ENCODE results near the gene LRPPRC. TPM values are rescaled to one million over a fixed set of nuclear protein-coding genes. Genes with fewer than 3 reads are reported as not detected.

LRPPRC gene
- total and polyA plus RNA-seq, 2 experiments from 2014 or later = 163 to 200 TPM

DNA sequence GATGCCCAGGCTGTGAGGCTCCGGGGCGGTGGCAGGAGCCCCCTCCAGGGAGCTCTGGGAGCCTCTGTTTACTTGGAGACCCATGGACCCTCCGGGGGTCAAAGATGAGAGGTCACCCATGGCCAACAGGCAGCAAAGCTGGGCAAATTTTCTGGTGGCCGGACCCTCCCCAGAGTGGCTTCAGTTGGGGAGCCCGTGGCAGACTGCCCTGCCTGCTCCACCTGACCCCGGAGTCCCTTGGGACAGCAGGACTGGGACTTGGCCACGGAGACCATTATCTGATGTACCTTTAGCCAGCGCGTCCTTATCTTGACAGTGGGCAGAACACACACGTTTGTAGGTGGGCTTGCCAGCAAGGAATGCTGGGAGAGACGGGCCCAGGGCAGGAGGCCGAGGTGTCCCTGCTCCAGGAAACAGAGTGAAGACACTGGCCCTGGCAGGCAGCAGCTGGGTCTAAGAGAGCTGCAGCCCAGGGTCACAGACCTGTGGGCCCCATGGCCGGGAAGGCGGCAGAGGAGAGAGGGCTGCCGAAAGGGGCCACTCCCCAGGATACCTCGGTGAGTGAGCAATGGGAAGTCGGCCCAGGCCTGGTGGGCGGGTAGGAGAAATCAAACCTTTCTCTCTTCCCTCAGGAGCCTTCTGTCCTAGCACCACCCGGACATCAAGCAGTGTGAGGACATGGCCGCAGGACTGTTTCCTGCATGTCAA is 157.1 kb downstream of the LRPPRC start, which contains the start of the genes ABCG5 and ABCG8 (continued):
- TF ChIP-seq, protein P1, sequence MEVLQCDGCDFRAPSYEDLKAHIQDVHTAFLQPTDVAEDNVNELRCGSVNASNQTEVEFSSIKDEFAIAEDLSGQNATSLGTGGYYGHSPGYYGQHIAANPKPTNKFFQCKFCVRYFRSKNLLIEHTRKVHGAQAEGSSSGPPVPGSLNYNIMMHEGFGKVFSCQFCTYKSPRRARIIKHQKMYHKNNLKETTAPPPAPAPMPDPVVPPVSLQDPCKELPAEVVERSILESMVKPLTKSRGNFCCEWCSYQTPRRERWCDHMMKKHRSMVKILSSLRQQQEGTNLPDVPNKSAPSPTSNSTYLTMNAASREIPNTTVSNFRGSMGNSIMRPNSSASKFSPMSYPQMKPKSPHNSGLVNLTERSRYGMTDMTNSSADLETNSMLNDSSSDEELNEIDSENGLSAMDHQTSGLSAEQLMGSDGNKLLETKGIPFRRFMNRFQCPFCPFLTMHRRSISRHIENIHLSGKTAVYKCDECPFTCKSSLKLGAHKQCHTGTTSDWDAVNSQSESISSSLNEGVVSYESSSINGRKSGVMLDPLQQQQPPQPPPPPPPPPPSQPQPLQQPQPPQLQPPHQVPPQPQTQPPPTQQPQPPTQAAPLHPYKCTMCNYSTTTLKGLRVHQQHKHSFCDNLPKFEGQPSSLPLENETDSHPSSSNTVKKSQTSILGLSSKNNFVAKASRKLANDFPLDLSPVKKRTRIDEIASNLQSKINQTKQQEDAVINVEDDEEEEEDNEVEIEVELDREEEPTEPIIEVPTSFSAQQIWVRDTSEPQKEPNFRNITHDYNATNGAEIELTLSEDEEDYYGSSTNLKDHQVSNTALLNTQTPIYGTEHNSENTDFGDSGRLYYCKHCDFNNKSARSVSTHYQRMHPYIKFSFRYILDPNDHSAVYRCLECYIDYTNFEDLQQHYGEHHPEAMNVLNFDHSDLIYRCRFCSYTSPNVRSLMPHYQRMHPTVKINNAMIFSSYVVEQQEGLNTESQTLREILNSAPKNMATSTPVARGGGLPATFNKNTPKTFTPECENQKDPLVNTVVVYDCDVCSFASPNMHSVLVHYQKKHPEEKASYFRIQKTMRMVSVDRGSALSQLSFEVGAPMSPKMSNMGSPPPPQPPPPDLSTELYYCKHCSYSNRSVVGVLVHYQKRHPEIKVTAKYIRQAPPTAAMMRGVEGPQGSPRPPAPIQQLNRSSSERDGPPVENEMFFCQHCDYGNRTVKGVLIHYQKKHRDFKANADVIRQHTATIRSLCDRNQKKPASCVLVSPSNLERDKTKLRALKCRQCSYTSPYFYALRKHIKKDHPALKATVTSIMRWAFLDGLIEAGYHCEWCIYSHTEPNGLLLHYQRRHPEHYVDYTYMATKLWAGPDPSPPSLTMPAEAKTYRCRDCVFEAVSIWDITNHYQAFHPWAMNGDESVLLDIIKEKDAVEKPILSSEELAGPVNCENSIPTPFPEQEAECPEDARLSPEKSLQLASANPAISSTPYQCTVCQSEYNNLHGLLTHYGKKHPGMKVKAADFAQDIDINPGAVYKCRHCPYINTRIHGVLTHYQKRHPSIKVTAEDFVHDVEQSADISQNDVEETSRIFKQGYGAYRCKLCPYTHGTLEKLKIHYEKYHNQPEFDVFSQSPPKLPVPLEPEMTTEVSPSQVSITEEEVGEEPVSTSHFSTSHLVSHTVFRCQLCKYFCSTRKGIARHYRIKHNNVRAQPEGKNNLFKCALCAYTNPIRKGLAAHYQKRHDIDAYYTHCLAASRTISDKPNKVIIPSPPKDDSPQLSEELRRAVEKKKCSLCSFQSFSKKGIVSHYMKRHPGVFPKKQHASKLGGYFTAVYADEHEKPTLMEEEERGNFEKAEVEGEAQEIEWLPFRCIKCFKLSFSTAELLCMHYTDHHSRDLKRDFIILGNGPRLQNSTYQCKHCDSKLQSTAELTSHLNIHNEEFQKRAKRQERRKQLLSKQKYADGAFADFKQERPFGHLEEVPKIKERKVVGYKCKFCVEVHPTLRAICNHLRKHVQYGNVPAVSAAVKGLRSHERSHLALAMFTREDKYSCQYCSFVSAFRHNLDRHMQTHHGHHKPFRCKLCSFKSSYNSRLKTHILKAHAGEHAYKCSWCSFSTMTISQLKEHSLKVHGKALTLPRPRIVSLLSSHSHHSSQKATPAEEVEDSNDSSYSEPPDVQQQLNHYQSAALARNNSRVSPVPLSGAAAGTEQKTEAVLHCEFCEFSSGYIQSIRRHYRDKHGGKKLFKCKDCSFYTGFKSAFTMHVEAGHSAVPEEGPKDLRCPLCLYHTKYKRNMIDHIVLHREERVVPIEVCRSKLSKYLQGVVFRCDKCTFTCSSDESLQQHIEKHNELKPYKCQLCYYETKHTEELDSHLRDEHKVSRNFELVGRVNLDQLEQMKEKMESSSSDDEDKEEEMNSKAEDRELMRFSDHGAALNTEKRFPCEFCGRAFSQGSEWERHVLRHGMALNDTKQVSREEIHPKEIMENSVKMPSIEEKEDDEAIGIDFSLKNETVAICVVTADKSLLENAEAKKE (CRISPR knock-in tag; IDR thresholded peaks at IDR 0.05) = no peak
- TF ChIP-seq STAT1 (IDR thresholded peaks at IDR 0.05; ENCODE audit: unreplicated experiment) (no peak), NANOG (IDR thresholded peaks at IDR 0.05; ENCODE audit: borderline replicate concordance) (no peak), CREB1 (CRISPR knock-in tag; IDR thresholded peaks at IDR 0.05; ENCODE audit: low read depth) (no peak), ZNF331 (CRISPR knock-in tag; IDR thresholded peaks at IDR 0.05; ENCODE audit: low read depth) (no peak), ZNF114 (CRISPR knock-in tag; IDR thresholded peaks at IDR 0.05) (no peak), EZH2 (IDR thresholded peaks at IDR 0.05; ENCODE audit: low read depth, unreplicated experiment) (no peak)
- TF ChIP-seq, protein P2, sequence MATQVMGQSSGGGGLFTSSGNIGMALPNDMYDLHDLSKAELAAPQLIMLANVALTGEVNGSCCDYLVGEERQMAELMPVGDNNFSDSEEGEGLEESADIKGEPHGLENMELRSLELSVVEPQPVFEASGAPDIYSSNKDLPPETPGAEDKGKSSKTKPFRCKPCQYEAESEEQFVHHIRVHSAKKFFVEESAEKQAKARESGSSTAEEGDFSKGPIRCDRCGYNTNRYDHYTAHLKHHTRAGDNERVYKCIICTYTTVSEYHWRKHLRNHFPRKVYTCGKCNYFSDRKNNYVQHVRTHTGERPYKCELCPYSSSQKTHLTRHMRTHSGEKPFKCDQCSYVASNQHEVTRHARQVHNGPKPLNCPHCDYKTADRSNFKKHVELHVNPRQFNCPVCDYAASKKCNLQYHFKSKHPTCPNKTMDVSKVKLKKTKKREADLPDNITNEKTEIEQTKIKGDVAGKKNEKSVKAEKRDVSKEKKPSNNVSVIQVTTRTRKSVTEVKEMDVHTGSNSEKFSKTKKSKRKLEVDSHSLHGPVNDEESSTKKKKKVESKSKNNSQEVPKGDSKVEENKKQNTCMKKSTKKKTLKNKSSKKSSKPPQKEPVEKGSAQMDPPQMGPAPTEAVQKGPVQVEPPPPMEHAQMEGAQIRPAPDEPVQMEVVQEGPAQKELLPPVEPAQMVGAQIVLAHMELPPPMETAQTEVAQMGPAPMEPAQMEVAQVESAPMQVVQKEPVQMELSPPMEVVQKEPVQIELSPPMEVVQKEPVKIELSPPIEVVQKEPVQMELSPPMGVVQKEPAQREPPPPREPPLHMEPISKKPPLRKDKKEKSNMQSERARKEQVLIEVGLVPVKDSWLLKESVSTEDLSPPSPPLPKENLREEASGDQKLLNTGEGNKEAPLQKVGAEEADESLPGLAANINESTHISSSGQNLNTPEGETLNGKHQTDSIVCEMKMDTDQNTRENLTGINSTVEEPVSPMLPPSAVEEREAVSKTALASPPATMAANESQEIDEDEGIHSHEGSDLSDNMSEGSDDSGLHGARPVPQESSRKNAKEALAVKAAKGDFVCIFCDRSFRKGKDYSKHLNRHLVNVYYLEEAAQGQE (IDR thresholded peaks at IDR 0.05; ENCODE audit: unreplicated experiment) = no peak
- TF ChIP-seq, protein P3, sequence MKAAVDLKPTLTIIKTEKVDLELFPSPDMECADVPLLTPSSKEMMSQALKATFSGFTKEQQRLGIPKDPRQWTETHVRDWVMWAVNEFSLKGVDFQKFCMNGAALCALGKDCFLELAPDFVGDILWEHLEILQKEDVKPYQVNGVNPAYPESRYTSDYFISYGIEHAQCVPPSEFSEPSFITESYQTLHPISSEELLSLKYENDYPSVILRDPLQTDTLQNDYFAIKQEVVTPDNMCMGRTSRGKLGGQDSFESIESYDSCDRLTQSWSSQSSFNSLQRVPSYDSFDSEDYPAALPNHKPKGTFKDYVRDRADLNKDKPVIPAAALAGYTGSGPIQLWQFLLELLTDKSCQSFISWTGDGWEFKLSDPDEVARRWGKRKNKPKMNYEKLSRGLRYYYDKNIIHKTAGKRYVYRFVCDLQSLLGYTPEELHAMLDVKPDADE (IDR thresholded peaks at IDR 0.05) = no peak
